GM23338 (cell line): ENCODE data around the gene OR5L2. TPM values are rescaled to one million over a fixed set of nuclear protein-coding genes. Genes with fewer than 3 reads are reported as not detected.

Source experiments
- ATAC-seq: fragments of 200-7000 bp; cut with Tn5 transposase; 3 replicates; pipeline ENCODE4 v1.9.1; 2020
- DNase-seq: peaks from one replicate; pipeline ENCODE4 v3.0.0-alpha.2; 2015; ENCODE audit warnings: low spot score
- H2AFZ ChIP-seq: fragments of 200-600 bp; sonication (generic); 2 replicates; pipeline ENCODE4 v1.8.0; 2016; ENCODE audit warnings: antibody characterized with exemption, mild to moderate bottlenecking, moderate library complexity
- H3F3A ChIP-seq: fragments of 200-600 bp; sonication (generic); replicated peaks from 2 replicates; pipeline ENCODE4 v1.8.0; 2017; ENCODE audit warnings: antibody characterized with exemption, mixed run types, low read depth
- H3K27ac ChIP-seq: fragments of 200-600 bp; sonication (generic); 2 replicates; pipeline ENCODE4 v1.6.1; 2016; ENCODE audit warnings: low read depth
- H3K27me3 ChIP-seq: fragments of 200-600 bp; sonication (generic); 2 replicates; pipeline ENCODE4 v1.8.0; 2016; ENCODE audit warnings: mild to moderate bottlenecking, mixed run types, moderate library complexity; ENCODE audit not compliant: insufficient read depth
- H3K36me3 ChIP-seq: fragments of 200-600 bp; sonication (generic); 2 replicates; pipeline ENCODE4 v1.8.0; 2016; ENCODE audit warnings: mild to moderate bottlenecking; ENCODE audit not compliant: insufficient read depth
- H3K4me1 ChIP-seq: fragments of 200-600 bp; sonication (generic); 2 replicates; pipeline ENCODE4 v1.8.0; 2016; ENCODE audit warnings: mild to moderate bottlenecking, moderate library complexity; ENCODE audit not compliant: insufficient read depth
- H3K4me2 ChIP-seq: fragments of 200-600 bp; sonication (generic); 2 replicates; pipeline ENCODE4 v1.7.1; 2017; ENCODE audit warnings: mixed run types
- H3K4me3 ChIP-seq: fragments of 200-600 bp; sonication (generic); 2 replicates; pipeline ENCODE4 v1.6.1; 2016; ENCODE audit warnings: mixed run types
- H3K79me2 ChIP-seq: fragments of 200-600 bp; sonication (generic); replicated peaks from 2 replicates; pipeline ENCODE4 v1.8.0; 2017; ENCODE audit warnings: mild to moderate bottlenecking; ENCODE audit not compliant: insufficient read depth
- H3K9me2 ChIP-seq: fragments of 200-600 bp; sonication (generic); 2 replicates; pipeline ENCODE4 v1.8.0; 2017; ENCODE audit not compliant: insufficient read depth
- H4K20me1 ChIP-seq: fragments of 200-600 bp; sonication (generic); replicated peaks from 2 replicates; pipeline ENCODE4 v1.8.0; 2017; ENCODE audit warnings: mild to moderate bottlenecking; ENCODE audit not compliant: insufficient read depth
- H3K27ac Mint-ChIP-seq: 2 replicates; pipeline ENCODE4 v1.8.0; 2020; ENCODE audit warnings: inconsistent platforms, mild to moderate bottlenecking, moderate library complexity, mixed read lengths
- H3K27me3 Mint-ChIP-seq: 3 replicates; pipeline ENCODE4 v1.8.0; 2022; ENCODE audit warnings: low read depth, mild to moderate bottlenecking, moderate library complexity, mixed read lengths, inconsistent platforms; ENCODE audit not compliant: insufficient read depth, poor library complexity
- H3K36me3 Mint-ChIP-seq: 3 replicates; pipeline ENCODE4 v1.8.0; 2021; ENCODE audit warnings: low read depth, mild to moderate bottlenecking, inconsistent platforms, moderate library complexity, mixed read lengths
- H3K4me1 Mint-ChIP-seq: 3 replicates; pipeline ENCODE4 v1.8.0; 2020; ENCODE audit warnings: mild to moderate bottlenecking, inconsistent platforms, mixed read lengths
- H3K4me3 Mint-ChIP-seq: 3 replicates; pipeline ENCODE4 v1.8.0; 2021; ENCODE audit warnings: moderate library complexity, mild to moderate bottlenecking, inconsistent platforms, mixed read lengths
- H3K9me3 Mint-ChIP-seq: 3 replicates; pipeline ENCODE4 v1.8.0; 2020; ENCODE audit warnings: moderate library complexity, mild to moderate bottlenecking, inconsistent platforms, mixed read lengths
- CREB1 ChIP-seq: fragments of 250-450 bp; sonication (Bioruptor Pico); IDR thresholded peaks from 2 replicates; pipeline ENCODE4 v1.5.0; 2020; ENCODE audit warnings: low read depth, mild to moderate bottlenecking, moderate library complexity
- CTCF ChIP-seq, 2 experiments: fragments of 200-600 bp in 1 of 2; sonication (generic) in 1 of 2; conservative IDR thresholded peaks; 2 replicates each; pipeline versions ENCODE4 v1.5.1 to v1.6.1; 2016 to 2017; ENCODE audit warnings: antibody characterized with exemption in 2 of 2, low read depth in 2 of 2, mild to moderate bottlenecking in 2 of 2, moderate library complexity in 1 of 2
- ETS1 ChIP-seq: IDR thresholded peaks from 2 replicates; pipeline ENCODE4 v1.6.1; 2016; ENCODE audit warnings: antibody characterized with exemption
- EZH2 ChIP-seq: fragments of 200-600 bp; sonication (generic); IDR thresholded peaks from one replicate; pipeline ENCODE4 v1.8.0; 2017; ENCODE audit warnings: antibody characterized with exemption, mild to moderate bottlenecking, low read depth; ENCODE audit not compliant: unreplicated experiment
- EZH2phosphoT487 ChIP-seq: fragments of 200-600 bp; sonication (generic); IDR thresholded peaks from one replicate; pipeline ENCODE4 v1.8.1; 2018; ENCODE audit warnings: antibody characterized with exemption; ENCODE audit not compliant: unreplicated experiment
- JUNB ChIP-seq: IDR thresholded peaks from one replicate; pipeline ENCODE4 v1.6.1; 2016; ENCODE audit warnings: antibody characterized with exemption; ENCODE audit not compliant: unreplicated experiment
- NANOG ChIP-seq: IDR thresholded peaks from 2 replicates; pipeline ENCODE4 v1.6.1; 2016; ENCODE audit warnings: antibody characterized with exemption, borderline replicate concordance
- POLR2AphosphoS5 ChIP-seq: IDR thresholded peaks from 2 replicates; pipeline ENCODE4 v1.6.1; 2016; ENCODE audit warnings: antibody characterized with exemption, low read depth
- REST ChIP-seq: IDR thresholded peaks from one replicate; pipeline ENCODE4 v1.6.1; 2018; ENCODE audit warnings: antibody characterized with exemption; ENCODE audit not compliant: unreplicated experiment
- STAT1 ChIP-seq: IDR thresholded peaks from one replicate; pipeline ENCODE4 v1.6.1; 2016; ENCODE audit warnings: antibody characterized with exemption; ENCODE audit not compliant: unreplicated experiment
- ZNF114 ChIP-seq: fragments of 250-450 bp; sonication (Bioruptor Pico); IDR thresholded peaks from 2 replicates; pipeline ENCODE4 v1.5.0; 2020; ENCODE audit warnings: mild to moderate bottlenecking, moderate library complexity
- ZNF331 ChIP-seq: fragments of 250-450 bp; sonication (Bioruptor Pico); IDR thresholded peaks from 2 replicates; pipeline ENCODE4 v1.5.0; 2020; ENCODE audit warnings: low read depth, mild to moderate bottlenecking, moderate library complexity
- ZNF462 ChIP-seq: fragments of 250-450 bp; sonication (Bioruptor Pico); IDR thresholded peaks from 2 replicates; pipeline ENCODE4 v1.5.0; 2020; ENCODE audit warnings: mild to moderate bottlenecking, moderate library complexity
- polyA plus RNA-seq: library from polyadenylated mRNA; unstranded; fragments of >200 nt; fragmentation: Nextera tagmentation; extraction: Ambion mirVana; gene quantifications from 2 replicates; pipeline ENCODE4 v1.2.1, GENCODE V29; 2016
- total RNA-seq: library from RNA; depleted of rRNA; stranded (reverse); fragments of >200 nt; shearing (Covaris generic); gene quantifications from 2 replicates; pipeline ENCODE4 v1.2.3, GENCODE V29; 2014

The OR5L2 gene
- total and polyA plus RNA-seq, 2 experiments from 2014 or later, result not detected

GRCh38 chr11:55795256-55795655 is 31.8 kb upstream of the OR5L2 start, which contains the start of gene OR5D14:
Gene OR5D14, plus strand, starts transcription at chr11:55795556. Its CDS starts 0 bp downstream, at chr11:55795556.
- no peak within 1 kb of the TSS for H3K4me2 ChIP-seq
- H3F3A ChIP-seq, result no peaks in the 10 kb centered on the region
- no peak within 1 kb of the TSS for H3K4me3 Mint-ChIP-seq
- no peaks in the 10 kb centered on the region for H4K20me1 ChIP-seq
- H3K4me1 Mint-ChIP-seq, result no peaks in the 10 kb centered on the region
- ATAC-seq, result no peak
- H3K27me3 ChIP-seq, result no peaks in the 10 kb centered on the region
- TF ChIP-seq ETS1 (no peak), ZNF331 (CRISPR knock-in tag) (no peak), EZH2phosphoT487 (no peak), POLR2AphosphoS5 (no peak), NANOG (no peak), EZH2 (no peak), STAT1 (no peak), ZNF114 (CRISPR knock-in tag) (no peak), JUNB (no peak), CREB1 (CRISPR knock-in tag) (no peak), ZNF462 (CRISPR knock-in tag) (no peak), CTCF (conservative IDR thresholded peaks at IDR 0.05; ENCODE audit: low read depth in 2 of 2) (no peak), REST (no peak)
- no peaks in the 10 kb centered on the region for H3K4me1 ChIP-seq
- H3K4me3 ChIP-seq, result no peak within 1 kb of the TSS
- H3K27ac Mint-ChIP-seq, result no peak within 1 kb of the TSS
- no peaks in the 10 kb centered on the region for H3K79me2 ChIP-seq
- H3K27me3 Mint-ChIP-seq, result peaks cover 2% of the 10 kb centered on the region
- DNase-seq, result no peak
- no peak within 1 kb of the TSS for H3K27ac ChIP-seq
- H3K36me3 Mint-ChIP-seq, result peaks cover 17% of the 10 kb centered on the region
- H3K36me3 ChIP-seq, result no peaks in the 10 kb centered on the region
- no peak within 1 kb of the TSS for H2AFZ ChIP-seq
- no peaks in the 10 kb centered on the region for H3K9me2 ChIP-seq
- peaks cover 79% of the 10 kb centered on the region for H3K9me3 Mint-ChIP-seq
